K562 (cell line): ENCODE data around the gene SLC19A1. TPM values are rescaled to one million over a fixed set of nuclear protein-coding genes. Genes with fewer than 3 reads are reported as not detected.
A peak's percentile ranks its signal among the peaks of the same experiment; 100 is the strongest.

ENCODE experiments used
- AFF1 ChIP-seq, 2 experiments: fragments of 450-650 bp; IDR thresholded peaks; 2 replicates each; pipeline ENCODE4 v1.6.1; 2018; ENCODE audit warnings: mild to moderate bottlenecking in 2 of 2, low read depth in 1 of 2; ENCODE audit not compliant: partially characterized antibody in 2 of 2
- CBFB ChIP-seq: sonication (generic); formaldehyde crosslinking; IDR thresholded peaks from 2 replicates; pipeline ENCODE4 v1.4.0; 2020; ENCODE audit warnings: mild to moderate bottlenecking, missing genetic modification reagents
- FOS ChIP-seq: IDR thresholded peaks from 3 replicates; pipeline ENCODE4 v1.6.1; 2011; ENCODE audit not compliant: insufficient read length; ENCODE audit errors: extremely low read depth
- FOXP1 ChIP-seq: sonication (generic); formaldehyde crosslinking; IDR thresholded peaks from 2 replicates; pipeline ENCODE4 v1.8.0; 2022; ENCODE audit warnings: mild to moderate bottlenecking, missing genetic modification reagents
- JUNB ChIP-seq: fragments of 450-650 bp; formaldehyde crosslinking; conservative IDR thresholded peaks from 2 replicates; pipeline ENCODE4 v1.4.0; 2020; ENCODE audit warnings: mild to moderate bottlenecking
- KHSRP ChIP-seq: fragments of 450-650 bp; IDR thresholded peaks from 2 replicates; pipeline ENCODE4 v1.6.1; 2017
- MCM2 ChIP-seq: fragments of 450-650 bp; IDR thresholded peaks from 2 replicates; pipeline ENCODE4 v1.6.1; 2017; ENCODE audit warnings: low read depth, mild to moderate bottlenecking
- MITF ChIP-seq: IDR thresholded peaks from 2 replicates; pipeline ENCODE4 v1.6.1; 2014; ENCODE audit warnings: antibody characterized with exemption
- NCOR1 ChIP-seq: fragments of 450-650 bp; IDR thresholded peaks from 2 replicates; pipeline ENCODE4 v1.6.1; 2016; ENCODE audit warnings: mild to moderate bottlenecking, moderate library complexity
- NRF1 ChIP-seq, 2 experiments: fragments of 450-650 bp; IDR thresholded peaks in 1 of 2; conservative IDR thresholded peaks in 1 of 2; 2 replicates each; pipeline ENCODE4 v1.6.1; 2014; ENCODE audit warnings: mild to moderate bottlenecking in 2 of 2
- PHF20 ChIP-seq: fragments of 450-650 bp; IDR thresholded peaks from 2 replicates; pipeline ENCODE4 v1.6.1; 2018; ENCODE audit not compliant: partially characterized antibody
- SIRT6 ChIP-seq: IDR thresholded peaks from one replicate; pipeline ENCODE4 v1.6.1; 2012; ENCODE audit warnings: low read depth, mild to moderate bottlenecking, control low read depth, inconsistent platforms, low read length, moderate library complexity
- SPI1 ChIP-seq: IDR thresholded peaks from 2 replicates; pipeline ENCODE4 v1.6.1; 2011; ENCODE audit warnings: low read depth, low read length, control low read depth, borderline replicate concordance
- SREBF2 ChIP-seq: sonication (generic); formaldehyde crosslinking; IDR thresholded peaks from 2 replicates; pipeline ENCODE4 v1.4.0; 2020; ENCODE audit warnings: mild to moderate bottlenecking, missing genetic modification reagents
- TCF7 ChIP-seq: sonication (generic); IDR thresholded peaks from 2 replicates; pipeline ENCODE4 v1.6.1; 2016; ENCODE audit warnings: antibody characterized with exemption, borderline replicate concordance
- TSC22D4 ChIP-seq: fragments of 450-650 bp; IDR thresholded peaks from 2 replicates; pipeline ENCODE4 v1.6.1; 2016; ENCODE audit warnings: missing genetic modification characterization, missing biosample characterization, control low read depth
- ZBTB5 ChIP-seq: fragments of 450-650 bp; IDR thresholded peaks from 2 replicates; pipeline ENCODE4 v1.6.1; 2017; ENCODE audit warnings: antibody characterized with exemption
- ZKSCAN3 ChIP-seq: fragments of 250-450 bp; sonication (Bioruptor Pico); IDR thresholded peaks from 2 replicates; pipeline ENCODE4 v1.4.0; 2020
- ZNF740 ChIP-seq, 3 experiments: fragments of 200-800 bp in 1 of 3; sonication (Bioruptor generic) in 1 of 3; sonication (generic) in 1 of 3; formaldehyde crosslinking in 1 of 3; IDR thresholded peaks; 2 replicates each; pipeline versions ENCODE4 v1.6.1 to v1.8.0; 2016 to 2022; ENCODE audit warnings: mild to moderate bottlenecking in 2 of 3, missing compliant biosample characterization in 2 of 3, missing genetic modification characterization in 2 of 3, missing genetic modification reagents in 1 of 3
- ZNF75A ChIP-seq: fragments of 450-650 bp; formaldehyde crosslinking; IDR thresholded peaks from 2 replicates; pipeline ENCODE4 v1.4.0; 2020; ENCODE audit warnings: mild to moderate bottlenecking
- ZSCAN29 ChIP-seq: fragments of 450-650 bp; IDR thresholded peaks from 2 replicates; pipeline ENCODE4 v1.6.1; 2017
- polyA plus RNA-seq, 8 experiments: library from polyadenylated mRNA; depleted of rRNA in 4 of 8; stranded (reverse) in 5 of 8; unstranded in 3 of 8; fragments of >200 nt; fragmentation: Nextera tagmentation in 2 of 8; fragmentation: Illumina TruSeq in 1 of 8; extraction: Ambion mirVana in 2 of 8; extraction: Trizol in 1 of 8; gene quantifications; 2 replicates each; pipeline versions ENCODE4 v1.2.1 to v1.2.3, GENCODE V29; 2011 to 2014; ENCODE audit warnings: inconsistent platforms in 1 of 8, missing spikeins in 1 of 8
- total RNA-seq, 7 experiments: library from RNA; depleted of rRNA in 6 of 7; stranded (reverse); fragments of >200 nt in 6 of 7; fragmentation: Illumina TruSeq in 2 of 7; extraction: Trizol in 2 of 7; gene quantifications; 2 replicates each; pipeline versions ENCODE4 v1.2.1 to v1.2.3, GENCODE V29; 2011 to 2021; ENCODE audit warnings: low replicate concordance in 1 of 7

SLC19A1 gene
- total and polyA plus RNA-seq, 9 of the 15 experiments (the other 6 are each of a cell fraction or from before 2014, with no cell fraction given), result 0.65 to 88.7 (median 12.0) TPM

GRCh38 chr21:45478816-45479669 lies 63.2 kb downstream of the SLC19A1 start (continued):
- TF ChIP-seq AFF1 (IDR thresholded peaks at IDR 0.05; ENCODE audit: low read depth in 1 of 2, partially characterized antibody in 2 of 2) (no peak), PHF20 (peak; percentile 63), SIRT6 (no peak), SREBF2 (CRISPR knock-in tag) (no peak), NCOR1 (no peak), KHSRP (no peak), MITF (no peak), ZBTB5 (no peak), ZNF740 (CRISPR knock-in tag; IDR thresholded peaks at IDR 0.05) (0 out of 2 replicates have a peak, but pooled peaks have one; percentile 43), ZNF740 (tag; IDR thresholded peaks at IDR 0.05) (no peak), NRF1 (conservative IDR thresholded peaks at IDR 0.05 in 1 of 2, IDR thresholded peaks at IDR 0.05 in 1 of 2) (no peak), FOS (no peak), MCM2 (no peak), ZSCAN29 (no peak), JUNB (CRISPR knock-in tag) (no peak), SPI1 (no peak), ZKSCAN3 (CRISPR knock-in tag) (no peak), TCF7 (no peak), CBFB (0 out of 2 replicates have a peak, but pooled peaks have one; percentile 21), ZNF75A (CRISPR knock-in tag) (no peak), FOXP1 (CRISPR knock-in tag) (no peak), TSC22D4 (tag) (0 out of 2 replicates have a peak, but pooled peaks have one; percentile 40)
